Measurements from ENCODE around the gene CAPN5. TPM values are rescaled to one million over a fixed set of nuclear protein-coding genes. Genes with fewer than 3 reads are reported as not detected.

Gene CAPN5
- total and polyA plus RNA-seq, 2 experiments from 2014 or later, result 10.2 to 32.2 TPM

DNA sequence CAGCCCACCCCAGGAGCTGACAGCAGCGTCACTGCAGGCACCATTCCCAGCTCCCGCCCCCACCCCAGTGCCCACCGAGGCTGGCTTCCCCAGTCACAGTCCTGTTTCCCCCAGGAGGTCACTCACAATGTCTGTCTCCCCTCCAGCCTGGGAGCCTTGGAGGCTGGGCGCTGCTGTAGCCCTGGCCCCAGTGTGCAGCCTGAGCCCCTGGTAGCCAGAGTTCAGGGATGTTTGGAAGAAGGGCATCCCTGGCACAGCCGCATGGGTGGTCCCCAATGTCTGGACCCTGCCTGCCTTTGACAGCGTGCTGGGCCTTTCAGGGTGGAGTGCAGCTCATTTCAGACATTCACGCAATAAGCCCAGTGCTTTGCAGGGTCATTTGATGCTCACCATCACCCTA, 4.3 kb downstream of the CAPN5 start:
- H4K20me1 ChIP-seq (replicated peaks; ENCODE audit: insufficient read depth), result no peaks in the 10 kb centered on the region
- no peak for ATAC-seq
- DNase-seq (ENCODE audit: low spot score), result no peak
- Mint-ChIP-seq H3K36me3 (ENCODE audit: low read depth) (no peaks in the 10 kb centered on the region), H3K27ac (no peak overlapping the region), H3K9me3 (no peaks in the 10 kb centered on the region), H3K27me3 (ENCODE audit: insufficient read depth, low read depth, poor library complexity) (peaks cover 22% of the 10 kb centered on the region), H3K4me3 (no peak overlapping the region), H3K4me1 (peaks cover 14% of the 10 kb centered on the region)
- H3K9me2 ChIP-seq (ENCODE audit: insufficient read depth), result no peaks in the 10 kb centered on the region
- H3K4me3 ChIP-seq, result no peak overlapping the region
- peaks cover 6% of the 10 kb centered on the region; the same call in 1 of the 2 replicates for H3K4me1 ChIP-seq (ENCODE audit: insufficient read depth)
- no peak overlapping the region for H3K4me2 ChIP-seq
- H2AFZ ChIP-seq, result no peak overlapping the region
- peaks cover 4% of the 10 kb centered on the region; the same call in 1 of the 2 replicates for H3F3A ChIP-seq (replicated peaks; ENCODE audit: low read depth)
- H3K36me3 ChIP-seq (ENCODE audit: insufficient read depth), result no peaks in the 10 kb centered on the region
- no peaks in the 10 kb centered on the region for H3K79me2 ChIP-seq (replicated peaks; ENCODE audit: insufficient read depth)
- H3K27me3 ChIP-seq (ENCODE audit: insufficient read depth), result no peaks in the 10 kb centered on the region
- TF ChIP-seq POLR2AphosphoS5 (IDR thresholded peaks at IDR 0.05; ENCODE audit: low read depth), result no peak
- TF ChIP-seq, protein P1, sequence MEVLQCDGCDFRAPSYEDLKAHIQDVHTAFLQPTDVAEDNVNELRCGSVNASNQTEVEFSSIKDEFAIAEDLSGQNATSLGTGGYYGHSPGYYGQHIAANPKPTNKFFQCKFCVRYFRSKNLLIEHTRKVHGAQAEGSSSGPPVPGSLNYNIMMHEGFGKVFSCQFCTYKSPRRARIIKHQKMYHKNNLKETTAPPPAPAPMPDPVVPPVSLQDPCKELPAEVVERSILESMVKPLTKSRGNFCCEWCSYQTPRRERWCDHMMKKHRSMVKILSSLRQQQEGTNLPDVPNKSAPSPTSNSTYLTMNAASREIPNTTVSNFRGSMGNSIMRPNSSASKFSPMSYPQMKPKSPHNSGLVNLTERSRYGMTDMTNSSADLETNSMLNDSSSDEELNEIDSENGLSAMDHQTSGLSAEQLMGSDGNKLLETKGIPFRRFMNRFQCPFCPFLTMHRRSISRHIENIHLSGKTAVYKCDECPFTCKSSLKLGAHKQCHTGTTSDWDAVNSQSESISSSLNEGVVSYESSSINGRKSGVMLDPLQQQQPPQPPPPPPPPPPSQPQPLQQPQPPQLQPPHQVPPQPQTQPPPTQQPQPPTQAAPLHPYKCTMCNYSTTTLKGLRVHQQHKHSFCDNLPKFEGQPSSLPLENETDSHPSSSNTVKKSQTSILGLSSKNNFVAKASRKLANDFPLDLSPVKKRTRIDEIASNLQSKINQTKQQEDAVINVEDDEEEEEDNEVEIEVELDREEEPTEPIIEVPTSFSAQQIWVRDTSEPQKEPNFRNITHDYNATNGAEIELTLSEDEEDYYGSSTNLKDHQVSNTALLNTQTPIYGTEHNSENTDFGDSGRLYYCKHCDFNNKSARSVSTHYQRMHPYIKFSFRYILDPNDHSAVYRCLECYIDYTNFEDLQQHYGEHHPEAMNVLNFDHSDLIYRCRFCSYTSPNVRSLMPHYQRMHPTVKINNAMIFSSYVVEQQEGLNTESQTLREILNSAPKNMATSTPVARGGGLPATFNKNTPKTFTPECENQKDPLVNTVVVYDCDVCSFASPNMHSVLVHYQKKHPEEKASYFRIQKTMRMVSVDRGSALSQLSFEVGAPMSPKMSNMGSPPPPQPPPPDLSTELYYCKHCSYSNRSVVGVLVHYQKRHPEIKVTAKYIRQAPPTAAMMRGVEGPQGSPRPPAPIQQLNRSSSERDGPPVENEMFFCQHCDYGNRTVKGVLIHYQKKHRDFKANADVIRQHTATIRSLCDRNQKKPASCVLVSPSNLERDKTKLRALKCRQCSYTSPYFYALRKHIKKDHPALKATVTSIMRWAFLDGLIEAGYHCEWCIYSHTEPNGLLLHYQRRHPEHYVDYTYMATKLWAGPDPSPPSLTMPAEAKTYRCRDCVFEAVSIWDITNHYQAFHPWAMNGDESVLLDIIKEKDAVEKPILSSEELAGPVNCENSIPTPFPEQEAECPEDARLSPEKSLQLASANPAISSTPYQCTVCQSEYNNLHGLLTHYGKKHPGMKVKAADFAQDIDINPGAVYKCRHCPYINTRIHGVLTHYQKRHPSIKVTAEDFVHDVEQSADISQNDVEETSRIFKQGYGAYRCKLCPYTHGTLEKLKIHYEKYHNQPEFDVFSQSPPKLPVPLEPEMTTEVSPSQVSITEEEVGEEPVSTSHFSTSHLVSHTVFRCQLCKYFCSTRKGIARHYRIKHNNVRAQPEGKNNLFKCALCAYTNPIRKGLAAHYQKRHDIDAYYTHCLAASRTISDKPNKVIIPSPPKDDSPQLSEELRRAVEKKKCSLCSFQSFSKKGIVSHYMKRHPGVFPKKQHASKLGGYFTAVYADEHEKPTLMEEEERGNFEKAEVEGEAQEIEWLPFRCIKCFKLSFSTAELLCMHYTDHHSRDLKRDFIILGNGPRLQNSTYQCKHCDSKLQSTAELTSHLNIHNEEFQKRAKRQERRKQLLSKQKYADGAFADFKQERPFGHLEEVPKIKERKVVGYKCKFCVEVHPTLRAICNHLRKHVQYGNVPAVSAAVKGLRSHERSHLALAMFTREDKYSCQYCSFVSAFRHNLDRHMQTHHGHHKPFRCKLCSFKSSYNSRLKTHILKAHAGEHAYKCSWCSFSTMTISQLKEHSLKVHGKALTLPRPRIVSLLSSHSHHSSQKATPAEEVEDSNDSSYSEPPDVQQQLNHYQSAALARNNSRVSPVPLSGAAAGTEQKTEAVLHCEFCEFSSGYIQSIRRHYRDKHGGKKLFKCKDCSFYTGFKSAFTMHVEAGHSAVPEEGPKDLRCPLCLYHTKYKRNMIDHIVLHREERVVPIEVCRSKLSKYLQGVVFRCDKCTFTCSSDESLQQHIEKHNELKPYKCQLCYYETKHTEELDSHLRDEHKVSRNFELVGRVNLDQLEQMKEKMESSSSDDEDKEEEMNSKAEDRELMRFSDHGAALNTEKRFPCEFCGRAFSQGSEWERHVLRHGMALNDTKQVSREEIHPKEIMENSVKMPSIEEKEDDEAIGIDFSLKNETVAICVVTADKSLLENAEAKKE (CRISPR knock-in tag; IDR thresholded peaks at IDR 0.05), result no peak
- no peak for TF ChIP-seq JUNB (IDR thresholded peaks at IDR 0.05; ENCODE audit: unreplicated experiment)
- no peak for TF ChIP-seq NANOG (IDR thresholded peaks at IDR 0.05; ENCODE audit: borderline replicate concordance)
- TF ChIP-seq ZNF331 (CRISPR knock-in tag; IDR thresholded peaks at IDR 0.05; ENCODE audit: low read depth), result no peak
- TF ChIP-seq EZH2 (IDR thresholded peaks at IDR 0.05; ENCODE audit: low read depth, unreplicated experiment), result no peak
- no peak for TF ChIP-seq CREB1 (CRISPR knock-in tag; IDR thresholded peaks at IDR 0.05; ENCODE audit: low read depth)
- no peak for TF ChIP-seq ETS1 (IDR thresholded peaks at IDR 0.05)
- no peak for TF ChIP-seq CTCF (conservative IDR thresholded peaks at IDR 0.05; ENCODE audit: low read depth in 2 of 2)
- no peak for TF ChIP-seq EZH2phosphoT487 (IDR thresholded peaks at IDR 0.05; ENCODE audit: unreplicated experiment)
- TF ChIP-seq ZNF114 (CRISPR knock-in tag; IDR thresholded peaks at IDR 0.05), result no peak
- TF ChIP-seq REST (IDR thresholded peaks at IDR 0.05; ENCODE audit: unreplicated experiment), result no peak
- no peak for TF ChIP-seq STAT1 (IDR thresholded peaks at IDR 0.05; ENCODE audit: unreplicated experiment)
- no peak overlapping the region for H3K27ac ChIP-seq (ENCODE audit: low read depth)

All from GM23338 (cell line).